Osteoblast (primary cell): ENCODE results near the gene TSPOAP1. TPM values are rescaled to one million over a fixed set of nuclear protein-coding genes. Genes with fewer than 3 reads are reported as not detected.

ENCODE experiments used
- DNase-seq: peaks from one replicate; pipeline ENCODE4 v3.0.0; 2011; ENCODE audit warnings: low spot score, mixed read lengths; ENCODE audit not compliant: insufficient read length; ENCODE audit errors: missing footprints
- H2AFZ ChIP-seq: 2 replicates; pipeline ENCODE4 v1.6.0; 2011; ENCODE audit warnings: mild to moderate bottlenecking, low read length
- H3K27ac ChIP-seq: 2 replicates; pipeline ENCODE4 v1.5.1; 2011; ENCODE audit warnings: mild to moderate bottlenecking, low read depth, low read length, moderate library complexity
- H3K27me3 ChIP-seq: 2 replicates; pipeline ENCODE4 v1.6.0; 2012; ENCODE audit warnings: mild to moderate bottlenecking, control low read depth, inconsistent platforms, low read length, moderate library complexity; ENCODE audit not compliant: insufficient read depth
- H3K36me3 ChIP-seq: 2 replicates; pipeline ENCODE4 v1.5.1; 2011; ENCODE audit warnings: mild to moderate bottlenecking, low read length, control low read depth, moderate library complexity; ENCODE audit not compliant: insufficient read depth
- H3K4me1 ChIP-seq: 2 replicates; pipeline ENCODE4 v1.5.1; 2011; ENCODE audit warnings: mild to moderate bottlenecking, low read length, control low read depth, moderate library complexity; ENCODE audit not compliant: insufficient read depth
- H3K4me2 ChIP-seq: 2 replicates; pipeline ENCODE4 v1.6.0; 2011; ENCODE audit warnings: mild to moderate bottlenecking, low read length; ENCODE audit not compliant: insufficient read depth
- H3K4me3 ChIP-seq: fragments of 200-600 bp; sonication (generic); 3 replicates; pipeline ENCODE4 v1.5.1; 2012; ENCODE audit warnings: mild to moderate bottlenecking, low read length, inconsistent platforms; ENCODE audit not compliant: insufficient read depth
- H3K79me2 ChIP-seq: 2 replicates; pipeline ENCODE4 v1.6.0; 2012; ENCODE audit warnings: mild to moderate bottlenecking, low read length, control low read depth, inconsistent platforms; ENCODE audit not compliant: insufficient read depth
- H3K9me3 ChIP-seq: 2 replicates; pipeline ENCODE4 v1.5.1; 2011; ENCODE audit warnings: low read depth, low read length, control low read depth
- H4K20me1 ChIP-seq: 2 replicates; pipeline ENCODE4 v1.6.0; 2012; ENCODE audit warnings: mild to moderate bottlenecking, low read length, control low read depth; ENCODE audit not compliant: insufficient read depth
- CTCF ChIP-seq: IDR thresholded peaks from 2 replicates; pipeline ENCODE4 v1.5.1; 2011; ENCODE audit warnings: mild to moderate bottlenecking, low read depth, low read length, moderate library complexity; ENCODE audit errors: extremely low read depth
- total RNA-seq: library from RNA; depleted of rRNA; stranded (reverse); fragments of >200 nt; gene quantifications from 2 replicates; pipeline ENCODE4 v1.2.3, GENCODE V29; 2012

Gene TSPOAP1
- total RNA-seq, 1 donor, result 4.3 TPM

- H3K9me3 ChIP-seq, result no peaks in the 10 kb centered on the region
- peaks cover 36% of the 10 kb centered on the region for H3K4me1 ChIP-seq
- no peaks in the 10 kb centered on the region for H3K36me3 ChIP-seq
- H4K20me1 ChIP-seq, result no peaks in the 10 kb centered on the region
- peak overlapping the region; percentile 77 for H3K4me2 ChIP-seq
- peak overlapping the region; percentile 79 for H2AFZ ChIP-seq
- peak overlapping the region; percentile 88 for H3K27ac ChIP-seq
- TF ChIP-seq CTCF, result no peak
- H3K4me3 ChIP-seq, result peak overlapping the region; percentile 59
- no peaks in the 10 kb centered on the region for H3K27me3 ChIP-seq
- no peaks in the 10 kb centered on the region for H3K79me2 ChIP-seq
- DNase-seq, result peak; percentile 96
These were observed 10.5 kb upstream of the TSPOAP1 start for GRCh38 chr17:58338841-58339754.

- no peaks in the 10 kb centered on the region for H4K20me1 ChIP-seq
- DNase-seq, result no peak
- H3K79me2 ChIP-seq, result no peaks in the 10 kb centered on the region
- H3K27me3 ChIP-seq, result no peaks in the 10 kb centered on the region
- peaks cover 36% of the 10 kb centered on the region for H3K4me1 ChIP-seq
- no peaks in the 10 kb centered on the region for H3K9me3 ChIP-seq
- peak overlapping the region; percentile 77 for H3K4me2 ChIP-seq
- no peak for TF ChIP-seq CTCF
- H3K4me3 ChIP-seq, result no peak overlapping the region
- peak overlapping the region; percentile 17 for H2AFZ ChIP-seq
- peak overlapping the region; percentile 88 for H3K27ac ChIP-seq
- H3K36me3 ChIP-seq, result no peaks in the 10 kb centered on the region
These were observed 9.9 kb upstream of the TSPOAP1 start for GRCh38 chr17:58338454-58338840.

GRCh38 chr17:58337600-58338453 lies 9.2 kb upstream of the TSPOAP1 start:
- Histone ChIP-seq H3K79me2 (no peaks in the 10 kb centered on the region), H3K4me3 (no peak overlapping the region), H3K4me1 (peaks cover 36% of the 10 kb centered on the region), H2AFZ (peak overlapping the region; percentile 61), H3K9me3 (no peaks in the 10 kb centered on the region), H4K20me1 (no peaks in the 10 kb centered on the region), H3K4me2 (peak overlapping the region; percentile 41), H3K27me3 (no peaks in the 10 kb centered on the region), H3K27ac (peak overlapping the region; percentile 88), H3K36me3 (no peaks in the 10 kb centered on the region)
- peak; percentile 98 for DNase-seq
- TF ChIP-seq CTCF, result no peak
